Medulla oblongata (tissue), 1 donor: ENCODE measurements around the gene SUB1.
"Not testable (repeated sequence)": the region's sequence is repeated elsewhere in the genome, so short reads cannot be mapped to it uniquely, and the experiment has no call there.

Source experiments
- DNase-seq: peaks from one replicate; pipeline ENCODE4 v3.0.0-alpha.2; 2015; ENCODE audit errors: extremely low spot score

SUB1 gene

GRCh38 chr5:32585446-32586275, at the start of gene SUB1:
Gene SUB1 (plus strand): TSS chr5:32585557. CDS start chr5:32588513, 2,956 bp downstream.
- DNase-seq, result peak; percentile 97

DNA sequence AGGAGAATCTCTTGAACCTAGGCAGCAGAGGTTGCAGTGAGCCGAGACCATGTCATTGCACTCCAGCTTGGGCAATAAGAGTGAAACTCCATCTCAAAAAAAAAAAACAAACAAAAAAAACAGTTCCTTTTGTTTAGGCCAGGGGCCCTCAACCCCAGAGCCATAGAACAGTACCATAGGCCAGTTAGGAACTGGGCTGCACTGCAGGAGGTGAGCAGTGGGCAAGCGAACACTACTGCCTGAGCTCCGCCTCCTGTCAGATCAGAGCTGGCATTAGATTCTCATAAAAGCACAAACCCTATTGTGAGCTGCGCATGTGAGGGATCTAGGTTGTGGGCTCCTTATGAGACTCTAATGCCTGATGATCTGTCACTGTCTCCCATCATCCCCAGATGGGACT, 49.1 kb upstream of the SUB1 start:
- no peak for DNase-seq

DNA sequence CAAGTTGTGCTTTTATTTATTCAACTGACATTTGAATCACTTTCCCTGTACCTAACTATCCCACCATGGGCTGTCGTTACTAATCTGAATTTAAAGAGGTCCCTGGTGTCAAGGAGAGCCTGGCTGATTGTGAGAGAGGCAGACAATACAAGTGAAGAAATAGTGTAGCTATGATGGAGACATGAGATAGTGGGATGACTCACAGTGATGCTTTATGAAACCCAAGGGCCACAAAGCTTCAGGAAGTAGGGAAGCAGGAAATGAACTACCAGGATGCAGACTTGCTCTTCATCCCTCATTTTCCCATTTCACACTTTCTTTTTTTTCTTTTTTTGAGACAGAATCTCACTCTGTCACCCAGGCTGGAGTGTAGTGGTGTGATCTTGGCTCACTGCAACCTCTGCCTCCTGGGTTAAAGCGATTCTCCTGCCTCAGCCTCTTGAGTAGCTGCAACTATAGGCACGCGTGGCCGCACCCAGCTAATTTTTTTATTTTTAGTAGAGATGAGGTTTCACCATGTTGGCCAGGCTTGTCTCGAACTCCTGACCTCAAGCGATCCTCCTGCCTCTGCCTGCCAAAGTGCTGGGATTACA, 47.8 kb upstream of the SUB1 start:
- not testable (repeated sequence) for DNase-seq

DNA sequence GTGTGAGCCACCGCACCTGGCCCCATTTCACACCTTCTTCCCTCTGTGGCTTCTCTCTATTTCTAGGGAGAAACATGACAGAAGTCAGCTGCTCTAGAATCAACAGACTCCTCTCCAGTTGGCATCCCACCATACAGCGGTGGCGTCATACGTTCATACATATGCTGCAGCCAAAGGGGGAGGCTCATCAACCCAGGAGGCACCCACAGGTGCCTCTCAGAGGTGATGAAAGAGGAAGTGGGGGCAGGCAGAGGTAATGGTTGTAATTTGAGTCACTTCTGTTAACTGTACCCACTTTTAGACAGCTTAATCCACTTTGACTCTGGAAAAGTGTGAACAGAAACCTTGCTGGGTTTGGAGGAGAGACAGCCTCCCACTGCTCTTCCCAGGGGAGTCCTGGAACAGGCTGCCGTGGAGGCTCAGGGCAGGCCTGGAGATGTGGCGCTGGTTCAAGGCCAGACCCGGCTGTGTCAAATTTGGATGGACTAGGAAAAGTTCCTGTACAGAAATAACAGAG, 47.3 kb upstream of the SUB1 start:
- DNase-seq, result no peak

DNA sequence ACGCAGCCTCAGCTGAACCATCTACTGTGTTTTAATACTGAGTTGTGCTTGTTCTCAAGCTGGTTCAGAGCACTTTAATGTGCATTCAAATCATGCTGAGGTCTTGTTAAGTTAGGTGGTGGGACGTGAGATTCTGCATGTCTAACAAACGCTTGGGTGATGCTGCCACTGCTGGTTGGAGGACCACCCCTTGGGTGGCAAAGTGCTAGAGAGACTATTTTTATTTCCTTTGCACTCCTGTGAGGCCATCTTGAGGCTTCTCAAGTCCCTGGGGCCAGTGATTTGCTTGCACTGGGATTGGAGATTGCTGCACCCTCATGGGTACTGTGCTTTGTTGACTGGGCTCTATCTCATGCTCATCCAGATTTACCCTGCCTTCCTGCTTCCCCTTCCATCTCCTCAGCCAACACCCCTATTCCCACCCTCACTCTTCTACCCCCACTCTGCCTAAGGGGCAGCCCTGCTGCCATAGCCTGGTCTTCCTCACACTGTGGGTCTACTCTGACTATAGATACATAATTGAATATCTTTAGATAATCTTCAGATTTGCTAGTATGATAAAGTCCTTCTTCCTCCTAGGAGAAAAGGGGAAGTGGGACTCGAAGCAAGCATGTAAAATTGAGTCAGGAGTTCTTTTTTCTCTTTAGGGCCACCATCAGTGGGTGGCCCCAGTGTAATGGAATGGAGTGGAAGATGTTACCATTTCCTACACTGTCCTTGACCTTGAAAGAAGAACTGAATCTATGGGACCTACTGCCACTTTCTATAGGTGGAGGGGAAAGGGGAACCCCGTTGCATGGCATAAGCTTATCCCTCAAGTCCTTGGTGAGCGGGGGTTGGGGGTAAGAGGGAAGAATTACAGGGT, 45.1 kb upstream of the SUB1 start:
- DNase-seq, result no peak

- no peak for DNase-seq
These were observed 44.1 kb upstream of the SUB1 start for GRCh38 chr5:32541241-32541640.

- DNase-seq, result no peak
These were observed 42.9 kb upstream of the SUB1 start for GRCh38 chr5:32542216-32543059.

GRCh38 chr5:32543291-32543690, 42.1 kb upstream of the SUB1 start:
- DNase-seq, result no peak

- DNase-seq, result no peak
These were observed 40.1 kb upstream of the SUB1 start for GRCh38 chr5:32545102-32545800.

GRCh38 chr5:32551194-32551593, 34.2 kb upstream of the SUB1 start:
- DNase-seq, result no peak

GRCh38 chr5:32551865-32552264, 33.5 kb upstream of the SUB1 start:
- DNase-seq, result no peak

DNA sequence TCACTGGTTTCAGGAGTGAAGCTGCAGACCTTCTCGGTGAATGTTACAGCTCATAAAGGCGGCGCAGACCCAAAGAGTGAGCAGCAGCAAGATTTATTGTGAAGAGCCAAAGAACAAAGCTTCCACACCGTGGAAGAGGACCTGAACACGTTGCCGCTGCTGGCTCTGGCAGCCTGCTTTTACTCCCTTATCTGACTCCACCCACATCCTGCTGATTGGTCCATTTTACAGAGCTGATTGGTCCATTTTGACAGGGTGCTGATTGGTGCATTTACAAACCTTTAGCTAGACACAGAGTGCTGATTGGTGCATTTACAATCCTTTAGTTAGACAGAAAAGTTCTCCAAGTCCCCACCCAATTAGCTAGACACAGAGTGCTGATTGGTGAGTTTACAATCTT, 32.9 kb upstream of the SUB1 start:
- not testable (repeated sequence) for DNase-seq

DNA sequence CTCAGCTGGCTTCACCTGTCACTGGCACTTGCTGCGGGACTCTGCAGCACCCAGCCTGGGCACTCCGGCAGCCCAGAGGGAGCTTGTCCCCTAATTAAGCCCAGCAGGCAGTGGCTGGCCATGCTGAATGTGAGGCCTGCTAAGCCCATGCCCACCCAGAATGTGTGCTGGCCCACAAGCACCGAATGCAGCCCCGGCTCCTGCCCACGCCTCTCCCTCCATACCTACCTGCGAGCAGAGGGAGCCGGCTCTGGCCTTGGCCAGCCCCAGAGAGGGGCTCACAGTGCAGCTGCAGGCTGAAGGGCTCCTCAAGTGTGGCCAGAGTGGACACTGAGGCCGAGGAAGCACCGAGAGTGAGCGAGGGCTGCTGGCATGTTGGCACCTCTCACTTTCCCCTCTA, 32.4 kb upstream of the SUB1 start:
- DNase-seq, result no peak

DNA sequence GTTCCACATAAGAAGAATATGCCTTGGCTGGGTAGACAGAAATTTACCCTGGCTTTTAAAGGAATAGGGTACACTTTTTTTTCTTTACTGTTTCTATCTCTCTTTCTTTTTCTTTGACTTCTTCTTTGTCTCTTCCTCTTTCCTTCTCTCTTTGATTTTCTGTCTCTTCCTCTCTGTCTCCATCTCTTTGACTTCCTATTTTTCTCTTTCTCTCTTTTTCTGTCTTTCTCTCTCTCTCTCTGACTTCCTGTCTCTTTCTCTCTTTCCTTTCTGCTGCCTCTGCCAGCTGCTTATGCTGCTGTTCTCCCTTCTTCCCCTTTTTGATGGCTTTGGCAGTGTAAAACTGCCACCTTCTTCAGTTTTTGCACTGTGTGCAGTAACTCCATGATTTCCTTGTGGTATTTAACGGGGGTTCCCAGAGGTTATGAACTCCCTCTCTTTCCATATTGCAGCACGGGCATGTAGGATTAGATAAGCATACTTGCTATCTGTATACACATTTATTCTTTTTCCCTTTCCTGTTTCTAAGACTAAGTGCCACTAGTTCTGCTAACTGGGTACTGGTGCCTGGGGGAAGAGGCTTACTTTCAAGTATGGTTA, 31.1 kb upstream of the SUB1 start:
- DNase-seq, result not testable (repeated sequence)

GRCh38 chr5:32556543-32556942, 28.8 kb upstream of the SUB1 start:
- DNase-seq, result not testable (repeated sequence)

- no peak for DNase-seq
These were observed 25.9 kb upstream of the SUB1 start for GRCh38 chr5:32559411-32559810.

GRCh38 chr5:32559921-32560320, 25.4 kb upstream of the SUB1 start:
- DNase-seq, result no peak

- no peak for DNase-seq
These were observed 23.3 kb upstream of the SUB1 start for GRCh38 chr5:32562056-32562455.

DNA sequence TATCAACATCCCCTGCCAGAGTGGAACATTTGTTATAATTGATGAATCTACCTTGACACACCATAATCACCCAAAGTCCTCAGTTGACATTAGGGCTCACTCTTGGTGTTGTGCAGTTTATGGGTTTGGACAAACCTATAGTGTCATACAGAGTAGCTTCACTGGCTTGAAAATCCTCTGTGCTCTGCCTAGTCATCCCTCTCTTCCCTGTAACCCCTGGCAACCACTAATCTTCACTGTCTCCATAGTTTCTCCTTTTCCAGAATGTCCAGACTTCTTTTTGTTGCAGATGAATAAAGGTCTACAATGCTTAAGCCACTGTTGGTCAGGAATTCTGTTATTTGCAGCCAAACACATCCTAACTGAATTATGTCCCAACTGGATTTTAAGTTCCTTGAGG, 22.5 kb upstream of the SUB1 start:
- no peak for DNase-seq

DNA sequence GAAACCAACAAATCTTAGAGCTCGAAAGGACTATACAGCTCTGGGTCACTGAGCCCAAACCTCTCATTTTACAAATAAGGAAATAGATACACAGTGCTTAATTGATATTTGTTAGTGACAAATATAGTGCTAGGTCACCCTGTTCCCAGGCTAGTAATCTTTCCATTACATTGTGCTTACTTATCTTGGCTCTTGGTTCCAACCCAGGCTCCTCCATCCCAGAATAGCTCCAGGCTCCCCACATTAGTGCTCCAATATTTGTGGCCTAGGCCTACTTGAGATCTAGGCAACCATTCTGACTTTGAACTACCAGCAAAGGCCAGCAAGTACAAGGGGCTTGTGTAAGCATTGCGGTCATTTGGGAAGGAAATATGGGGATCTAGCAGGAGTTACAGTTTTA, 21.7 kb upstream of the SUB1 start:
- no peak for DNase-seq
